GM12892 (cell line): ENCODE data around the gene RSPH4A. TPM values are rescaled to one million over a fixed set of nuclear protein-coding genes. Genes with fewer than 3 reads are reported as not detected.

Experiments used
- DNase-seq: peaks from one replicate; pipeline ENCODE4 v3.0.0; 2011; ENCODE audit not compliant: insufficient read length
- FAIRE-seq: peaks from 2 replicates; lab custom pipeline; 2011; peaks lifted over from hg19 to GRCh38; lab: Jason Lieb, UNC
- POLR2A ChIP-seq: IDR thresholded peaks from 2 replicates; pipeline ENCODE4 v1.6.1; 2011; ENCODE audit warnings: low read depth, low read length, control low read depth
- POLR2AphosphoS5 ChIP-seq: IDR thresholded peaks from 2 replicates; pipeline ENCODE4 v1.6.1; 2011; ENCODE audit warnings: low read depth, low read length, control low read depth
- TAF1 ChIP-seq: IDR thresholded peaks from 2 replicates; pipeline ENCODE4 v1.6.1; 2011; ENCODE audit warnings: low read depth, mild to moderate bottlenecking, control low read depth, low read length, borderline replicate concordance
- polyA plus RNA-seq: library from polyadenylated mRNA; unstranded; fragments of >200 nt; gene quantifications from one replicate; pipeline ENCODE4 v1.2.1, GENCODE V29; 2012; ENCODE audit warnings: missing spikeins, inconsistent platforms; ENCODE audit not compliant: missing spikeins

The RSPH4A gene
- polyA plus RNA-seq = not detected

- no peak for TF ChIP-seq POLR2AphosphoS5
- no peak for TF ChIP-seq POLR2A
- TF ChIP-seq TAF1 = no peak
- peak; percentile 55 for DNase-seq
- peak; percentile 89 for FAIRE-seq
Observed at GRCh38 chr6:116615937-116616736, at the start of gene RSPH4A. RSPH4A (plus strand) TSS chr6:116616479; CDS start chr6:116616624, 145 bp downstream.

DNA sequence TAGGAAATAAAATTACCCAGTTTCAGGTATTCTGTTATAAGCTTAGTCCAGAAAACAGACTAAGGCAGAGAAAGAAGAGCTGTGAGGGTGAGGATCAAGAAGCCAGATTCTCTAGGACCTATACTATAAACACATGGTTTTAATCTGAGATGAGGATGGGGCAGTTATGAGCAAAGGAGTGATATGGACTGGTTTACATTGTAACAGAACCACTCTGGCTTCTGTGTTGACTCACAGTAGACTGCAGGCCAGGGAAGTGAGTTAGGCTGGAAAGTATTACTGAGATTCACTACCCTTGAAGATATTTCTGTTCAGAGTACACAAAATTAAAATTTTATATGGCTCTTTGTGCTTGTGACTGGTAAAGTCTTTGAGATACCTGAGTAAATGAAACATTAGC is 48.2 kb upstream of the RSPH4A start:
- DNase-seq = no peak
- FAIRE-seq = no peak

DNA sequence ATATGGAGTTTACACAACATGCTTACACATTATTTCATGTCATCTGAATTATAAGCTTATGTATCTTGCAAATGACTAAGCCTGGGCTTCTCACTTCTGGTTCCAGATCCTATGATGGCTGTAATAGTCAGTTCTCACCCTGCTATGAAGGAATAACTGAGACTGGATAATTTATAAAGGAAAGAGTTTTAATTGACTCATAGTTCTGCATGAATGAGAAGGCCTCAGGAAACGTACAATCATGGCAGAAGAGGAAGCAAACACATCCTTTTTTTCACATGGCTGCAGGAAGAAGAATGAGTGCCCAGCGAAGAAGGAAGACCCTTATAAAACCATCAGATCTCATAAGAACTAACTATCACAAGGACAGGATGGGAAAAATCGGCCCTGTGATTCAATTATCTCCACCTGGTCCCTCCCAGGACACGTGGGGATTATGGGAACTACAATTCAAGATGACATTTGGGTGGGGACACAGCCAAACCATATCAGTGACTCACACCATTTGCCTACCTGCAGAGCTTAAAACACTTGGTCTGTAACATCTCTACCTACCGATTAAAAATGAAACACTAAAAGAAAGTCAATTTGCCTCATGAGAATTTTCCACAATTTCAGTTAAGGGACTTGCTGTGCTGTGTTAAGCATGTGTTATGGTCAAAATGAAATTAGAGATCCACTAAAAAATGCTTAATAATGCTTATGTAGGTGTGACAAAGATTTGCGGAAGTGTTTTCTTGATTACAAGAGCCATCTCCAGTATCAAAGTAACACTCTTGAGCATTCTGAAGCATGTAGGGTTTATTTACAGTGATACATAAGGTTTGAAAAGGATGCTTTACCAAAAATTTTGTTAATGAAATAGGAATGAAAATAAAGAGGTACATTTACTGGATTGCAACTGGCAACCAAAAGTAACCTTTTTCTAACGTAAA is 47.2 kb upstream of the RSPH4A start:
- FAIRE-seq (no peak), DNase-seq (no peak)
- TF ChIP-seq POLR2AphosphoS5 (no peak), TAF1 (no peak), POLR2A (no peak)

More for the DNA sequence above, 48.2 kb upstream of the RSPH4A start:
- TF ChIP-seq TAF1 = no peak
- TF ChIP-seq POLR2A = no peak
- TF ChIP-seq POLR2AphosphoS5 = no peak

- peak; percentile 96 for TF ChIP-seq POLR2AphosphoS5
- TF ChIP-seq TAF1 = peak; percentile 50; the same call in 1 of the 2 replicates
- TF ChIP-seq POLR2A = peak; percentile 93
- peak; percentile 99 for FAIRE-seq
Observed at GRCh38 chr6:116570856-116571682, 45.2 kb upstream of the RSPH4A start, which contains the start of gene RWDD1. RWDD1 (plus strand) TSS chr6:116571504; CDS start chr6:116571583, 79 bp downstream.

DNA sequence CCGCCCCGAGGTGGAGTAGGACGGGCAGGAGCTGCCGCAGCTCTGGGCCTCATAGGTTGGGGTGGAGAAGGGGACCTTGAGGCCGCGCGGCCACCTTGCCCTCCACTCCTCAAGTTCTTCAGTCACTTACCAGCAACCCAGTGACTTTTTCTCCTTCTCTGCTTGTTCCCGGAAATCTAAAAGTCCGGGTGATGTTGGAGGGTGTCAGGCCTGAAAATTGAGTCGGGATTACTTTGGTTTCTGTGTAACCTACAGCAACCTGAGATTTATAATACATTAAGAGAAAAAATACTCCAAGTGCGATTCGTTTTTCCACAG is 44.6 kb upstream of the RSPH4A start:
- TF ChIP-seq POLR2A = no peak
- no peak for TF ChIP-seq POLR2AphosphoS5
- TF ChIP-seq TAF1 = no peak
- no peak for FAIRE-seq
- no peak for DNase-seq

More at GRCh38 chr6:116570856-116571682, 45.2 kb upstream of the RSPH4A start, which contains the start of gene RWDD1:
- peak; percentile 83 for DNase-seq

DNA sequence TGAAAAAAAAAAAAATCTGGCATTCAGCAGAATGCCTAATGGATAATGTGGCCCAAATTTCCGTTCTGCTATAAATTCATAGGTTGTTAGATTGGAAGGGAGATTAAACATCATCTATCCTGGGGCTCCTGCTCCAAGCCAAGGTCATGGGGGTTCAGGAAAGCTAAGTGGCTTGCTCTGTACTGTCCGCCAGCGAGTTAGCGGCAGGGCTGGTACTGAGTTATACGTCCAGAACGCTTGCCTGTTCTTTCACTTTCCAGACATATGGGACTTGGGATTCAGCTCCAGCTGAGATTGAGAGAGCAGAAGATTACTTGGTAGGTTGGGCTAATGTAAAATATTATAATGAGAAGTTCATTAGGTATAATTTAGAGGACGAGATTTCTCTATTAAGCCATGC is 44.1 kb upstream of the RSPH4A start:
- DNase-seq (no peak), FAIRE-seq (peak; percentile 69)
- no peak for TF ChIP-seq TAF1
- no peak for TF ChIP-seq POLR2A
- TF ChIP-seq POLR2AphosphoS5 = no peak

- FAIRE-seq (no peak), DNase-seq (no peak)
- TF ChIP-seq POLR2A (no peak), TAF1 (no peak), POLR2AphosphoS5 (no peak)
Observed at GRCh38 chr6:116575227-116575626, 41.1 kb upstream of the RSPH4A start.

- no peak for TF ChIP-seq TAF1
- FAIRE-seq = no peak
- no peak for DNase-seq
Observed at GRCh38 chr6:116577486-116577885, 38.8 kb upstream of the RSPH4A start.

GRCh38 chr6:116578335-116578734 is 37.9 kb upstream of the RSPH4A start:
- DNase-seq = no peak

GRCh38 chr6:116579143-116579542 is 37.1 kb upstream of the RSPH4A start:
- FAIRE-seq = no peak
- no peak for TF ChIP-seq TAF1
- TF ChIP-seq POLR2AphosphoS5 = no peak
- TF ChIP-seq POLR2A = no peak
- DNase-seq = no peak

More at GRCh38 chr6:116578335-116578734, 37.9 kb upstream of the RSPH4A start:
- FAIRE-seq = no peak
- no peak for TF ChIP-seq POLR2AphosphoS5
